GM18868 (cell line): ENCODE data around the gene ZAR1L.

ENCODE experiments used
- ATAC-seq: cut with Tn5 transposase; IDR thresholded peaks from one replicate; pipeline ENCODE4 v1.9.1; 2021; ENCODE audit warnings: mild to moderate bottlenecking, moderate library complexity; ENCODE audit not compliant: unreplicated experiment

The ZAR1L gene

DNA sequence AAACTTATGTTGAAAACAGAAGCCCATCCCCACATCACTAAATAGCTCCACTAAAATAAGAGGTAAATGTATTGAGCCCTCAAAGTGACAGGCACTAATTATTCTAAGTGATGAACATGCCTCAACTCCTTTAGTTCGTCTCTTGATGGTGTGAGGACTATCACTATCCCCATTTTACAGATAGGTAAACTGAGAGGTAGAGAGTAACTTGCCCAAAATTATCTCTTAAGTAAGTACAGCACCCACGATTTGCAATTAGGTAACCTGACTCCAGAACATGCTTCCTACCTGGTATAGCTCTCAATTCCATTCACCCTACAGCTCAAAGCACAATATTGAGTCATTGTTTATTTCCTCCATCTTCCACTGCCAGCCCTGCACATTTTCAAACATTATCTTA lies 12.7 kb downstream of the ZAR1L start:
- ATAC-seq = no peak

GRCh38 chr13:32300920-32301319 lies 14.2 kb downstream of the ZAR1L start:
- no peak for ATAC-seq

GRCh38 chr13:32300406-32300805 lies 14.8 kb downstream of the ZAR1L start:
- no peak for ATAC-seq

- no peak for ATAC-seq
Observed at GRCh38 chr13:32299893-32300292, 15.3 kb downstream of the ZAR1L start.

DNA sequence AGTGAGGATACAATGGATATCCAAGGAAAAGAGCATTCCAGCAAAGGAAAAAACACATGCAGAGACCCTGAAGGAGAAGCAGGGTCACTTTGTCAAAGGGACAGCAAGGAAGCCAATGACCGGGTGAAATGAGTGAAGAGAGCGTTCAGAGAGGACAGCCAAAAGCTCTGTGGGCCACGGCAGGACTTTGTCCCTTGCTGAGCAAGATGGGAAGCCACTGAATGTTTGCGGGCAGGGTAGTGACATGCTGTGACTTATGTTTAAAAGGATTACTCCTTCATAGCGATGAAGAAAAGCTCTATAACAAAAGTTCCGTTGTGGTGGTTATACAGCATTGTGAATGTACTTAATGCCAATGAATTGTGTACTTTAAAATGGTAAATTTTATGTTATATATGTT lies 16.5 kb downstream of the ZAR1L start:
- no peak for ATAC-seq

DNA sequence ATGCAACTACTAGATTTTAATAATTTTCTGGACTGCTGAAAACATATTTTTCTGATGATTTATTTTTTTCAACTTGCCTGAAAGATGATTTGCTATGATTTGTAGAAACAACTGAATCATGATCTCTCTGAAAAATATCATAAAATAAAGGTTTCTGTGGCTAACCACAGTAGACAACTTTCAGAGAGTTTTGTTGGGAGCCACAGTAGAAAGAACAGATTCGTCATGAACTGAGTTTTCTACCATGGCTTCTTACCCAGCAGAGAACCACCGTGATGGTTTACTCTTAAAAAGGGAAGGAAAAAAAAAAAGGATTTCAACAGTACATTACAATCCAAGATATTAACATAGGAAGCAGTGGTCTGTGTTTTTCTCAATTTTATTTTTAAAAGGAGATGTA lies 18.0 kb downstream of the ZAR1L start:
- no peak for ATAC-seq

DNA sequence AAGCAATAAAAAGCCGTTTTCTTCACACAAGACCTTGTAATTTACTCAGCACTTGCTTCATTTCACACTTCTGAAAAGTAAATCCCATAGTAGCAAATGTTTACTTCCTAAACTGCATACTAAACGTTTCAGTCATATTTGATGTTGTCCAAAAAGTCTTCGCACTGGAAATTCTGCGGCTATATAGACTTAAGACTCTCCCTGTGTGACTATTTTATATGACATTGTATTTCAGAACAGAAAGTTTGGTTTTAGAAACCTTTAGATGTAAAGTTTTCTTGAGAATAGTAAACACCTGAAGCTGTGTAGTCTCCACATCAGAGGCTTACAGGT lies 29.6 kb downstream of the ZAR1L start:
- ATAC-seq = no peak

DNA sequence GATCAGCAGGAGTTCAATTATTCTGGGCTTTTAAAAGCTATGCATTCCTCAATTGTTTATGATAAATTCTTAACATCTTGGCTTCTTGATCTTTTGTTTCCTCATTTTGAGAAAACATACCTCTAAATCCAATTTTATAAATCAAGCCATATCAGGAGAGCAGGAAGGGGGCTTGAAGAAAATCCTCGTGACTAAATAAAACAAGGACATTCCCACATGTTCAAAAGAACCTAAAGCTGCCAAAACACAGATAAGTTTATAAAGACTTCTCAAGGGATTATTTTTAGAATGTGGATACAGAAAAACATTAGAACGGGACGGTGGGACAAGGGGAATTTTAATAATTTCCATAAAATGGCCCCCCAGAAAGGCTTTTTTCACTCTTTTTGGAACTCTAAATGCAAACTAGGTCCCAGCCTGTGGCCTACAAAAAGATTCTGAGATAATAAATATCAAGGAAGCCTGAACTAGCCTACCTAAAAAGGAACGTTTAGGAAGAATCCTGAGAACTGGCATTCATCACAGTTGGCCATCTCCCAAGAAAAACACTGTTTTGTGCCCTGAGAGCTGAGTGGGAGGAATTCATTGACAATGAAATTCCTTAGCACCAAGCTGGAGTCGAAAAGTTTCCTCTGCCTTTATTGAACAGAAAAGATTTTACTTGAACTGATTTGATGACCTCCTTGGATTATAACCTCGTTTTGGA lies 30.1 kb downstream of the ZAR1L start:
- ATAC-seq = no peak

- no peak for ATAC-seq
Observed at GRCh38 chr13:32282096-32282711, 33.0 kb downstream of the ZAR1L start.

DNA sequence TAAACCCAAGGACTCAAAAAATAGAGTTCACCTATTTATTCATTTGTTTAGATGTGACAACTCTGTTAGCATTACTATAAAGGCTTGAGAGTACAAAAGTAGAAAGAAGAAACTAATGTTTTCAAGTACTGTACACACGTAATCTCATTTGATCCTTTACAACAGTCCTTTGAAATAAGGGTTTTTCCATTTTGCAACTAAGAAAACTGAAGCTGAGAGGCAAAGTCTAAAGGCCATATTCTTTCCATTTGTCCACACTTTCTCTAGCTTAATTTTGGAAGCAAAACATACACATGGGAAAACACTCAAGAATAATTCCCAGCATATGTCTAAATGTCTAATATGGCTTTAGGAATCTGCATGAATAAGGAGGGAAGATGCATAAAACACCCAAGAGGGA lies 34.1 kb downstream of the ZAR1L start:
- no peak for ATAC-seq

DNA sequence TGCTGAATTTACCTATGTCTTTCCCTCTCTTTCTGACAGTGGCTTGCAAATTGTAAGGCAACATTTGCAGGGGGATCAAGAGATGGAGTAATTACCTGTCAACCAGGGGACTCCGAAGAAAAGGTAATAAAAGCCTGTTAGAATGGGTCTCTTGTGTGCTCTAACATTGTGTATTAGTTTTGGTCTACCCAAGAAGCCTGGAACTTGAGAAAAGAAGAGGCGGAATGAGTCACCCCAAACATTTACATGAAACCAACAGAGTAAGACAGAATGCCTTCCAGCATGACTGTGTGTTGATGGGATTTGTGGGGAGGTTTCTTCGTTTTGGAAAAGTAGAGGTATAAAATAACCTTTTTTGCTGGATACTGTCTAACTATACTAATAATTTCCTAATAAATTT lies 36.7 kb downstream of the ZAR1L start:
- peak; percentile 63 for ATAC-seq

- ATAC-seq = no peak
Observed at GRCh38 chr13:32277839-32278238, 37.3 kb downstream of the ZAR1L start.

DNA sequence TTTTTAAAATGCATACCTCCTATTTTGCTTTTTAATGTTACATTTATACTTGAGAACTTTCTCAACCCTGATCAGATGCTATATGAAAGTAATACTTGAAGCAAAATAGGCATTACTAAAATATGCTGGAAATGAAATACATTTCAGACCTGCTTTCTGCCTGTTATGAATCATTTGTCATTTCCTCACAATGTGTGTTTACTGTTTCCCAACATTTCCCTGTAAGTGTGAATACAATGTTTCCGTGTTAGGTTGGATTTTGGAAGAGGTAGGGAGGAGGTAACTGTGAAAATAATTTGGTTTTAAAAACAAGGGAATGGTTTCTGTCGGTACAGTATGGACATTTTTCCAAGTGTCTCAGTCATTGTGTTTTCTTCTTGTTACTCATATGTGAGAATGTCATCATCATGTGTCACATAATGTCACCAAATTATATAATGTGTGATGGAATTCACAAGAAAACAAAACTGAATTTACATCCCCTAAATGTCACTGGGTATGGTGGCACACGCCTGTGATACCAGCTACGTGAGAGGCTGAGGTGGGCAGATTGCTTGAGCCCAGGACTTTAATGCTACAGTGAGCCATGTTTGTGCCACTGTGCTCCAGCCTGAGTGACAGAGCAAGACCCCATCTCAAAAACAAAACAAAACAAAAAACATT lies 43.0 kb downstream of the ZAR1L start:
- no peak for ATAC-seq

- peak; percentile 91 for ATAC-seq
Observed at GRCh38 chr13:32267836-32268439, 47.2 kb downstream of the ZAR1L start.

DNA sequence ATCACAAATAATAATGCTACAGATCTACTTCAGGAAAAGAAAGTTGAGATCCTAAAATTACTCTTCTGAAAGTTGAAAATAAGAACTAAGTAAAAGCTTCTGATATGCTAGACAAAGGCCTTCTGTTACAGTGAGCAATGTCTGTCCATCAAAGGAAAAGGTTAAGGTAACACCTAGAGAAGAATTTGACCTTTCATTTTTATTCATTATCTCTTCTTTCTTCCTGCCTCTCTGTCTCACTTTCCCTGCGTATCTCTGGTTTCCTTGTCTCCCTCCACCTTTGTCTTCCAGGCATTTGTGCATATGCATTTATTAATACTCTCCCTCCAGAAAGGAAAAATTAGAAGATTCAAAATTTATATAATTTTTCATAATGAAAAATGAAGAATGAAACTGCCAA lies 49.0 kb downstream of the ZAR1L start:
- ATAC-seq = no peak

GRCh38 chr13:32265726-32266125 lies 49.4 kb downstream of the ZAR1L start:
- ATAC-seq = no peak

DNA sequence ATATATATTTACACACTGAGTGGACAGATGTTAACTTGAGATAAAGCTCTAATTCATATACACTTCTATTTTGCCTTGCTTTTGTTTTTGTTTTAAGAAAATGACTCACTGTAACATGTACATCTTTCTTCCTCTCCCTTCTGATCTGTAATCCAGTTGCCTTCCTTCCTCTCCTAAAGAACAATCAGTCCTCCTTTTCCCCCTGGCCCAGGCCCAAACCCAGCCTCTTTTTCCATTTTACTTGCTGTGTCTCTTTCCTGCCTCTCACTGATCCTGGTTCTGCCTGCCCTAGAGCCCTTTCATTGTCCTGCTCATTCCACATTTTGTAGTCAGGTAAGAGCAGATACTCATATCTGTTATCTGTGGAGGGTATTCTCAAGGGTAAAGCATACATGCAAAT lies 50.8 kb downstream of the ZAR1L start:
- no peak for ATAC-seq

- ATAC-seq = no peak
Observed at GRCh38 chr13:32262619-32263018, 52.5 kb downstream of the ZAR1L start.

DNA sequence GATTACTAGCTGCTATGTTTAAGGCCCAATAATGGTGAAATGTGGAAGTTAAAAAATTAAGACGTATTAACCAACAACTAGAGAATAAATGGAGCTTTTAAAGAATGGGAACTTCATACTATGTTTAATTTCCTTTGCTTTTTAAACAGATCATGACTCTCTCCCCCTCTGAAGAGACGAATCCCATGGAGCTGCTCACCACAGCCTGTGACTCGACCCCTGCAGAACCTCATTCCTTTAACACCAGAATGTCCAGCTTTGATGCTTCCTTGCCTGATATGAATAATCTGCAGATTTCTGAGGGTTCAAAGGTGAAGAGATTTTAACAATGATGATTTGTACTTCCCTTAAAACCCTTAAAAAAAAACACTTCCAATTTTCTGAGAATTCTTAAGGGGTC lies 53.0 kb downstream of the ZAR1L start:
- ATAC-seq = no peak

DNA sequence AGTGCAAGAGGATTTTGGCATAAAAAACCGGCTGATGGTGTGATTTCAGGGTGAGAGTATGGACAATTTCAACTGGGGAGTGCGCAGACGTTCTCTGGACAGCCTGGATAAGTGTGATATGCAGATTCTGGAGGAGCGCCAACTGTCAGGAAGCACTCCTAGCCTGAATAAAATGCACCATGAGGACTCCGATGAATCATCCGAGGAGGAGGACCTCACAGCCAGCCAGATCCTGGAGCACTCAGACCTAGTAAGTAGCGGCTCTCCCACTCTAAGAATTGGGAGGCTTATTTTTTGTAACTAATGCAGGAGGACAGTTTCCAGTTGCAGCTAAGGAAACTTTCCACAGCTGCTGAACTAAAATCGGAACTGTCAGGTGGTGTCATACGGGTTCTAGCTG lies 53.6 kb downstream of the ZAR1L start:
- no peak for ATAC-seq

GRCh38 chr13:32259116-32259515 lies 56.0 kb downstream of the ZAR1L start:
- no peak for ATAC-seq

- no peak for ATAC-seq
Observed at GRCh38 chr13:32257649-32258048, 57.5 kb downstream of the ZAR1L start.
